Central memory CD8-positive, alpha-beta T cell (primary cell): ENCODE data around the gene ANXA2R.
A peak's percentile ranks its signal among the peaks of the same experiment; 100 is the strongest.

Experiments
- ATAC-seq: fragments of 150-1000 bp; cut with Tn5 transposase; replicated peaks from 2 replicates; pipeline ENCODE4 v1.10.0; 2022; ENCODE audit warnings: mild to moderate bottlenecking, moderate FRiP score, moderate number of reproducible peaks; ENCODE audit not compliant: poor library complexity, severe bottlenecking; ENCODE audit errors: extremely low read depth
- DNase-seq, 2 donors: peaks; one replicate each; pipeline ENCODE4 v3.0.0; 2021; ENCODE audit warnings: low spot score in 2 of 2
- H3K27ac Mint-ChIP-seq: one replicate; pipeline ENCODE4 v1.8.0; 2022; ENCODE audit warnings: low read depth, mild to moderate bottlenecking, moderate library complexity, mixed read lengths
- H3K27me3 Mint-ChIP-seq: one replicate; pipeline ENCODE4 v1.8.0; 2022; ENCODE audit warnings: mixed read lengths
- H3K36me3 Mint-ChIP-seq: one replicate; pipeline ENCODE4 v1.8.0; 2022; ENCODE audit warnings: mild to moderate bottlenecking, moderate library complexity, mixed read lengths; ENCODE audit not compliant: insufficient read depth
- H3K4me1 Mint-ChIP-seq: one replicate; pipeline ENCODE4 v1.8.0; 2022; ENCODE audit warnings: mixed read lengths
- H3K4me3 Mint-ChIP-seq: one replicate; pipeline ENCODE4 v1.8.0; 2022; ENCODE audit warnings: mild to moderate bottlenecking, moderate library complexity, mixed read lengths
- H3K9me3 Mint-ChIP-seq: one replicate; pipeline ENCODE4 v1.8.0; 2022; ENCODE audit warnings: mixed read lengths

The ANXA2R gene

GRCh38 chr5:42995360-42995751 lies 44.8 kb downstream of the ANXA2R start:
- ATAC-seq, result no peak
- Mint-ChIP-seq H3K27me3 (no peaks in the 10 kb centered on the region), H3K36me3 (peaks cover 50% of the 10 kb centered on the region), H3K4me1 (peaks cover 28% of the 10 kb centered on the region), H3K4me3 (peak overlapping the region; percentile 93), H3K27ac (peak overlapping the region; percentile 99), H3K9me3 (no peaks in the 10 kb centered on the region)
- DNase-seq, result no peak

GRCh38 chr5:42994555-42995359 lies 45.4 kb downstream of the ANXA2R start:
- ATAC-seq (peak; percentile 53), DNase-seq (peak; percentile 84 to 86)
- Mint-ChIP-seq H3K4me1 (peaks cover 34% of the 10 kb centered on the region), H3K27me3 (no peaks in the 10 kb centered on the region), H3K4me3 (peak overlapping the region; percentile 93), H3K36me3 (peaks cover 50% of the 10 kb centered on the region), H3K9me3 (no peaks in the 10 kb centered on the region), H3K27ac (peak overlapping the region; percentile 99)

- Mint-ChIP-seq H3K4me3 (peak overlapping the region; percentile 93), H3K27me3 (no peaks in the 10 kb centered on the region), H3K27ac (peak overlapping the region; percentile 99), H3K4me1 (peaks cover 39% of the 10 kb centered on the region), H3K9me3 (no peaks in the 10 kb centered on the region), H3K36me3 (peaks cover 50% of the 10 kb centered on the region)
- ATAC-seq, result no peak
- no peak for DNase-seq
Measured at GRCh38 chr5:42994246-42994554, 45.9 kb downstream of the ANXA2R start.

- Mint-ChIP-seq H3K27ac (peak overlapping the region; percentile 99), H3K9me3 (no peaks in the 10 kb centered on the region), H3K4me3 (peak overlapping the region; percentile 93), H3K36me3 (peaks cover 50% of the 10 kb centered on the region), H3K27me3 (no peaks in the 10 kb centered on the region), H3K4me1 (peaks cover 44% of the 10 kb centered on the region)
- DNase-seq (peak; percentile 51 to 62), ATAC-seq (peak; percentile 13)
Measured at GRCh38 chr5:42993516-42994245, 46.4 kb downstream of the ANXA2R start.

GRCh38 chr5:42992088-42992879 lies 47.8 kb downstream of the ANXA2R start:
- Mint-ChIP-seq H3K4me1 (peaks cover 54% of the 10 kb centered on the region), H3K27ac (peak overlapping the region; percentile 99), H3K36me3 (peaks cover 52% of the 10 kb centered on the region)

GRCh38 chr5:42991404-42992087 lies 48.6 kb downstream of the ANXA2R start:
- Mint-ChIP-seq H3K9me3 (no peaks in the 10 kb centered on the region), H3K27me3 (no peaks in the 10 kb centered on the region), H3K27ac (peak overlapping the region; percentile 99), H3K36me3 (peaks cover 52% of the 10 kb centered on the region), H3K4me1 (peaks cover 62% of the 10 kb centered on the region), H3K4me3 (peak overlapping the region; percentile 93)
- ATAC-seq (no peak), DNase-seq (no peak)

More at GRCh38 chr5:42992088-42992879, 47.8 kb downstream of the ANXA2R start:
- H3K9me3 Mint-ChIP-seq, result no peaks in the 10 kb centered on the region
- no peaks in the 10 kb centered on the region for H3K27me3 Mint-ChIP-seq
- ATAC-seq (peak; percentile 26), DNase-seq (peak; percentile 66 to 81)
- peak overlapping the region; percentile 93 for H3K4me3 Mint-ChIP-seq

- H3K4me1 Mint-ChIP-seq, result peaks cover 68% of the 10 kb centered on the region
Measured at GRCh38 chr5:42990892-42991291, 49.2 kb downstream of the ANXA2R start.

More at GRCh38 chr5:42990892-42991291, 49.2 kb downstream of the ANXA2R start:
- H3K27me3 Mint-ChIP-seq, result no peaks in the 10 kb centered on the region
- ATAC-seq (no peak), DNase-seq (no peak)
- no peaks in the 10 kb centered on the region for H3K9me3 Mint-ChIP-seq
- peaks cover 52% of the 10 kb centered on the region for H3K36me3 Mint-ChIP-seq
- peak overlapping the region; percentile 93 for H3K4me3 Mint-ChIP-seq
- H3K27ac Mint-ChIP-seq, result peak overlapping the region; percentile 99
